HG02852 (cell line): Measurements from ENCODE around the gene FAM200C.

Experiments used
- ATAC-seq: cut with Tn5 transposase; IDR thresholded peaks from one replicate; pipeline ENCODE4 v1.9.1; 2021; ENCODE audit warnings: mild to moderate bottlenecking, moderate library complexity; ENCODE audit not compliant: unreplicated experiment

Gene FAM200C

GRCh38 chr5:160420331-160420610 lies 20.4 kb upstream of the FAM200C start:
- no peak for ATAC-seq

- no peak for ATAC-seq
These were observed 19.8 kb upstream of the FAM200C start for GRCh38 chr5:160419458-160420330.

- ATAC-seq = peak; percentile 62
These were observed 19.0 kb upstream of the FAM200C start, which contains the start of gene SLU7 for GRCh38 chr5:160418561-160419457. TSS of gene SLU7 (minus strand) at chr5:160419081. CDS start at chr5:160415294, 3,787 bp downstream.

- no peak for ATAC-seq
These were observed 1.0 kb downstream of the FAM200C start for GRCh38 chr5:160398806-160399205.

GRCh38 chr5:160397492-160397891 lies 2.4 kb downstream of the FAM200C start:
- ATAC-seq = no peak

GRCh38 chr5:160395111-160395510 lies 4.7 kb downstream of the FAM200C start:
- no peak for ATAC-seq

- no peak for ATAC-seq
These were observed 8.8 kb downstream of the FAM200C start for GRCh38 chr5:160390787-160391696.

GRCh38 chr5:160387445-160387844 lies 12.4 kb downstream of the FAM200C start:
- no peak for ATAC-seq

GRCh38 chr5:160385496-160385895 lies 14.4 kb downstream of the FAM200C start:
- ATAC-seq = no peak

GRCh38 chr5:160384681-160385080 lies 15.2 kb downstream of the FAM200C start:
- no peak for ATAC-seq

- ATAC-seq = no peak
These were observed 17.5 kb downstream of the FAM200C start for GRCh38 chr5:160382346-160382745.

- ATAC-seq = no peak
These were observed 19.8 kb downstream of the FAM200C start for GRCh38 chr5:160380041-160380440.

- ATAC-seq = no peak
These were observed 20.3 kb downstream of the FAM200C start for GRCh38 chr5:160379511-160379910.

- ATAC-seq = no peak
These were observed 21.5 kb downstream of the FAM200C start for GRCh38 chr5:160378330-160378729.

- no peak for ATAC-seq
These were observed 22.2 kb downstream of the FAM200C start for GRCh38 chr5:160377651-160378050.

- no peak for ATAC-seq
These were observed 23.4 kb downstream of the FAM200C start for GRCh38 chr5:160376416-160376815.

- no peak for ATAC-seq
These were observed 24.2 kb downstream of the FAM200C start for GRCh38 chr5:160375701-160376100.

- ATAC-seq = no peak
These were observed 24.7 kb downstream of the FAM200C start for GRCh38 chr5:160375166-160375565.

- no peak for ATAC-seq
These were observed 28.6 kb downstream of the FAM200C start for GRCh38 chr5:160371294-160371693.

GRCh38 chr5:160370713-160371034 lies 29.2 kb downstream of the FAM200C start:
- ATAC-seq = no peak
